HG03280 (cell line): ENCODE measurements around the gene FBXO21.
"Not testable (repeated sequence)": the region's sequence is repeated elsewhere in the genome, so short reads cannot be mapped to it uniquely, and the experiment has no call there.

Source experiments
- ATAC-seq: cut with Tn5 transposase; IDR thresholded peaks from one replicate; pipeline ENCODE4 v1.9.1; 2021; ENCODE audit warnings: mild to moderate bottlenecking, moderate library complexity; ENCODE audit not compliant: unreplicated experiment

The FBXO21 gene

GRCh38 chr12:117190210-117190781, at the start of gene FBXO21:
Gene FBXO21, minus strand, starts transcription at chr12:117190470. Its CDS starts 14 bp downstream, at chr12:117190456.
- ATAC-seq = peak; percentile 93

GRCh38 chr12:117236456-117237001, 46.3 kb upstream of the FBXO21 start:
- no peak for ATAC-seq

GRCh38 chr12:117235261-117235660, 45.0 kb upstream of the FBXO21 start:
- ATAC-seq = no peak

GRCh38 chr12:117234441-117234840, 44.2 kb upstream of the FBXO21 start:
- ATAC-seq = no peak

GRCh38 chr12:117231750-117232149, 41.5 kb upstream of the FBXO21 start:
- no peak for ATAC-seq

GRCh38 chr12:117228239-117228638, 38.0 kb upstream of the FBXO21 start:
- ATAC-seq = no peak

- ATAC-seq = no peak
These were observed 36.9 kb upstream of the FBXO21 start for GRCh38 chr12:117227000-117227653.

- no peak for ATAC-seq
These were observed 36.2 kb upstream of the FBXO21 start for GRCh38 chr12:117226505-117226904.

- no peak for ATAC-seq
These were observed 34.9 kb upstream of the FBXO21 start for GRCh38 chr12:117225179-117225578.

GRCh38 chr12:117220947-117221346, 30.7 kb upstream of the FBXO21 start:
- ATAC-seq = not testable (repeated sequence)

- ATAC-seq = no peak
These were observed 27.9 kb upstream of the FBXO21 start for GRCh38 chr12:117218149-117218548.

GRCh38 chr12:117216686-117217085, 26.4 kb upstream of the FBXO21 start:
- no peak for ATAC-seq

- no peak for ATAC-seq
These were observed 24.5 kb upstream of the FBXO21 start for GRCh38 chr12:117214797-117215196.

- ATAC-seq = no peak
These were observed 23.1 kb upstream of the FBXO21 start for GRCh38 chr12:117213295-117213808.

GRCh38 chr12:117212563-117213190, 22.4 kb upstream of the FBXO21 start:
- ATAC-seq = no peak

- ATAC-seq = no peak
These were observed 20.1 kb upstream of the FBXO21 start for GRCh38 chr12:117210266-117210918.

GRCh38 chr12:117209626-117210025, 19.4 kb upstream of the FBXO21 start:
- ATAC-seq = no peak

- no peak for ATAC-seq
These were observed 18.7 kb upstream of the FBXO21 start for GRCh38 chr12:117208811-117209455.

- no peak for ATAC-seq
These were observed 17.9 kb upstream of the FBXO21 start for GRCh38 chr12:117208206-117208605.

GRCh38 chr12:117207675-117208074, 17.4 kb upstream of the FBXO21 start:
- no peak for ATAC-seq

- ATAC-seq = no peak
These were observed 12.3 kb upstream of the FBXO21 start for GRCh38 chr12:117202556-117202955.
